Fibroblast of the aortic adventitia (primary cell): ENCODE results near the gene PRKCB. TPM values are rescaled to one million over a fixed set of nuclear protein-coding genes. Genes with fewer than 3 reads are reported as not detected.
"Not testable (repeated sequence)": the region's sequence is repeated elsewhere in the genome, so short reads cannot be mapped to it uniquely, and the experiment has no call there.

ENCODE experiments used
- DNase-seq: peaks from one replicate; pipeline ENCODE4 v3.0.0-alpha.2; 2010; ENCODE audit warnings: low read depth
- H3K4me3 ChIP-seq: 2 replicates; pipeline ENCODE4 v1.5.1; 2011; ENCODE audit warnings: low read depth, mild to moderate bottlenecking, control low read depth, low read length, moderate library complexity
- CTCF ChIP-seq: IDR thresholded peaks from 2 replicates; pipeline ENCODE4 v1.5.1; 2011; ENCODE audit warnings: mild to moderate bottlenecking, low read length, control low read depth, inconsistent platforms; ENCODE audit not compliant: insufficient read depth
- total RNA-seq: library from RNA; depleted of rRNA; stranded (reverse); fragments of >200 nt; gene quantifications from 2 replicates; pipeline ENCODE4 v1.2.3, GENCODE V29; 2012; ENCODE audit warnings: low replicate concordance

PRKCB gene
- total RNA-seq, 1 donor: not detected

- no peak overlapping the region for H3K4me3 ChIP-seq
- no peak for DNase-seq
- no peak for TF ChIP-seq CTCF
Observed at GRCh38 chr16:24221219-24221618, 385.4 kb downstream of the PRKCB start.

GRCh38 chr16:24228514-24228913 is 392.7 kb downstream of the PRKCB start:
- no peak overlapping the region for H3K4me3 ChIP-seq
- no peak for DNase-seq
- no peak for TF ChIP-seq CTCF

GRCh38 chr16:24232936-24233335 is 397.2 kb downstream of the PRKCB start:
- TF ChIP-seq CTCF: no peak
- DNase-seq: no peak
- H3K4me3 ChIP-seq: no peak overlapping the region

- no peak for DNase-seq
- H3K4me3 ChIP-seq: no peak overlapping the region
- TF ChIP-seq CTCF: no peak
Observed at GRCh38 chr16:24234737-24235136, 399.0 kb downstream of the PRKCB start.

GRCh38 chr16:24235806-24236205 is 400.0 kb downstream of the PRKCB start:
- no peak for DNase-seq
- TF ChIP-seq CTCF: no peak
- H3K4me3 ChIP-seq: no peak overlapping the region

GRCh38 chr16:24238846-24239245 is 403.1 kb downstream of the PRKCB start:
- DNase-seq: not testable (repeated sequence)

GRCh38 chr16:24246911-24247607 is 411.3 kb downstream of the PRKCB start:
- no peak for TF ChIP-seq CTCF
- H3K4me3 ChIP-seq: no peak overlapping the region
- no peak for DNase-seq

More at GRCh38 chr16:24238846-24239245, 403.1 kb downstream of the PRKCB start:
- H3K4me3 ChIP-seq: not testable (repeated sequence)
